HG02588 (cell line): ENCODE results near the gene FHL3.

ENCODE experiments used
- ATAC-seq: cut with Tn5 transposase; IDR thresholded peaks from one replicate; pipeline ENCODE4 v1.9.1; 2021; ENCODE audit warnings: mild to moderate bottlenecking, moderate library complexity; ENCODE audit not compliant: unreplicated experiment

Gene FHL3

GRCh38 chr1:38005195-38006007 lies at the start of gene FHL3:
Gene FHL3, minus strand, starts transcription at chr1:38005514. Its CDS starts 6,102 bp downstream, at chr1:37999412.
- no peak for ATAC-seq

- no peak for ATAC-seq
Observed at GRCh38 chr1:38053416-38054091, 48.2 kb upstream of the FHL3 start.

GRCh38 chr1:38052750-38053415 lies 47.6 kb upstream of the FHL3 start:
- ATAC-seq = no peak

DNA sequence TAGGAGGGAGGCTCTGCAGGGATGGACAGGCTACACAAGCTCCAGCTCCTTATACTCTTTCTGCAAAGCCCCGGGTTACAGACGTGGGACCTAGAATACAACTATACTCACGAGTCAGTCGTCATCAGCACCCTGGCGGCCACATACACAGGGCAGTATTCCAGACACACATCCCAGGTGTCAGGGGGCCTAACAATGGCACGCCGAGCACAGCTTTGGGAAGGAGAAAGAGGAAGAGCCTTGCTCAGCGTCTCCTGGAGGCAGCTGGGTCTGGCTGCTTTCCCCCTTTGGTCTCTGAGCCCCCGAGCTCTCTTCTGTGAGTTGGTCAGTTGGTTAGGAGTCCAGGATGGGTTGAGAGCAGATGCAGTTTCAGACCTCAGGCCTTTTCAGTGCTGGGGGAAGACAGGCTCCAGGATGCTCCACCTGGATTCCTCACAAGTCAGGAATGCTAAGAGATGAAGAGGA lies 45.8 kb upstream of the FHL3 start:
- no peak for ATAC-seq

- ATAC-seq = no peak
Observed at GRCh38 chr1:38050397-38051078, 45.2 kb upstream of the FHL3 start.

GRCh38 chr1:38047603-38048141 lies 42.4 kb upstream of the FHL3 start:
- ATAC-seq = no peak

DNA sequence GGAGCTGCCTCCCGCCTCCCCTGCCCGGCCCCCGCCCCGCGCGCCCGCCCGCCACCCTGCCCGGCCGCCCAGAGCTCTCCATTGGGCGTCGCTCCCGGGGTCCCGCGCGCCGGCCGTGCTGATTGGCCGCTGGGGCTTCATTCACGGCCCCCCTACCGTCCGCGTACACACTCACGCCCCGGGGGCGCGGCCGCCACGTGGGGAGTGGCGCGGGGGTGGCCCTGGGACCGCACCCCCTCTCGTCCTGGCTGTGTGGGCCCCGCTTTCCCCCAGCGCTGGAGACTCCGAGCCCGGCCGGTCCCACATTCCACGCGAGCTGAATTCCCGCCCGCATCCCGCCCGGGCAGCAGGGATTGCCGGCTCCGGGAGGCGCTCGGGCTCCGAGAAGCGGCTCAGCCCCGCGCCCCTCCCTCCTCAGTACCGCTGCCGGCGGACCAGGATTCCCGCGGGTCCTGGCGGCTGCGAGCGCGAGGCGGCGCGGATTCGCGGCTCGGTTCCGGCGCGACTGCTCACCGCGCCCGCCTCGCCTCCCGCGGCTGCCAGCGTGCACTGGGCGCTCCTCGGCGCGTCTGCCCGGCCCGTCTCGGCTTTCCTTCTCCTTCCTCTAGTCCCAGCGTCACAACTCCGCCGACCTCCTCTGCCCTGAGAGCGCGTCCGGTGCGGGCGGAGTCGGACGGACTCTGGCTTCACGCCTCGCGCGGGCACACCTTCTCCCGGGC lies 41.7 kb upstream of the FHL3 start:
- peak; percentile 61 for ATAC-seq

GRCh38 chr1:38046333-38046883 lies 41.1 kb upstream of the FHL3 start, which contains the start of gene POU3F1:
Gene POU3F1, minus strand, starts transcription at chr1:38046793. Its CDS starts 50 bp downstream, at chr1:38046743.
- ATAC-seq = no peak

- peak; percentile 3 for ATAC-seq
Observed at GRCh38 chr1:38045401-38046332, 40.4 kb upstream of the FHL3 start.

DNA sequence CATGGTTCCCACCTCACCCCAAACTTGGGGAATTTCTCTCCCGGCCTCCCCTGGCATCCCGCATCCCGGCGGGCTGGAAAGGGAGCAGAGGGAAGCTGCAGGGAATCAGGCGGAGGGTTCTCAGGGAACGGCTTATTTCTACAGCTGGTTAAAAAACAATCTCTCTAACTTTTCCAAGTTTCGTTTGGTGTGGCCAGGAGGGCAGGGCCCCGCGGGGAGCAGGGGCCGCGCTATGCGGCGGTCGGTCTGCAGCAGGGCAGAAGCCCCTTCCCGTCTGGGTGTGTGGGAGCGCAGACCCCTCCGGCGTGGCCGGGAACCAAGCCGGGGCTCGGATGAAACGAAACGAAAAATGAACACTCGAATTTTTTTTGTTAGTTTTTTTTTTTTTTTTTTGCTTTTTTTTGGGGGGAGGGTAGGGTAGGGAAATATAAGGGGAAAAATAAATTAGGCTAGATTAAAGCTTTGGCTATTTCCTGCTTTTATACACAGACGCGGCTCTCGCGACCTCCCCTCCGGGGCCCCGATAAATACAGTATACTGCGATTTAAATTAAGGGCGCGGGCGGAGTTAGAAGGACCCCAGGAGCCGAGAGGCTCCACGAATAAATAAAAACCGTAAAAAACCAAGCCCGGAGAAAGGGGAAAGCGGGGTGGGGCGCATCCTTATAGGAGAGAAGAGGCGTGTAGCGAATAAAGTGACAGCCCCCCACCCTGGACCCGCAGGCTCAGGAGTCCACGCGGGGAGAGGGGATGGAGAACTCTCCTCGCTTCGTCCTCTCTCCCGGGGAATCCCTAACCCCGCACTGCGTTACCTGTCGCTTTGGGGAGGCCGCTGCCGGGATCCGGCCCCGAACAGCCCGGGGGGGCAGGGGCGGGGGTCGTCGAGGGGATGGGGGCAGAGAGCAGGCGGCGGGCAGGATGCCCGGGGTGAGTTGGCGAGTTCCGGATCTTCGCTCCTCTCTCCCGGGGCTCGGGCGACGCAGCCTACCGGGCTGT lies 39.2 kb upstream of the FHL3 start:
- no peak for ATAC-seq

DNA sequence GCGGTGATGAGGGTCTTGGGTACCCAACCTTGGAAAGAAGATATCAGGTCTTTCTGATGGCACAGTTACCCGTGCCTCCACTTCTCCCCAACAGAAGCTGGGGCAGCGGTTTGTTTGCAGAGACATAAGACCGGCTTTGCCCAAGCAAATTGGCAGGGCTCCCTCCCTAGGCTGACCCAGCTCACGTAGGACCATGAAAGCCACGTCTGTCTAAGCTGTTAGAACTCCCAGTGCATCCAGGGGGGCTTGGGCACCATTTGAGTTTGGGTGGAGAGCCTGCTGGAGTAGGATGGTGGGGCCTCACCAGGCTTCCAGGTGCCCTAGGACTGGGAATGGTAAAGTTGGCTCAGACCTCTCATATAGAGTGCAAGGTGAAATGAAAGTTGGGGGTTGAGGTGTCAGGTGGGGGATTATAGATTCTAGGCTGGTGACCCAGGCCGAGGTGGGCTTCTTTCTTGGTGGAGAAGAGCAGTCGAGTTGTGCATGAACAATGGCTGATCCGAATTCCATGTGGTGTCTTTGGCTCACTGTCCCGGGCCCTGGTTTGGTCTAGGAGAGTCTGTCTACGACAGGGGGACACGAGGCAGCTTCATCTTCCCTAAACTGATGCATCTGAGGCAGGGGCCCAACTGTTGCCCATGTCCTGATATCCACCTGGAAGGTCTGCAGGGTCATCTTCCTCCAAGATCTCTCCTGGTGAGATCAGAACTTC lies 37.9 kb upstream of the FHL3 start:
- ATAC-seq = no peak

- no peak for ATAC-seq
Observed at GRCh38 chr1:38041936-38042834, 36.9 kb upstream of the FHL3 start.

- no peak for ATAC-seq
Observed at GRCh38 chr1:38039331-38040088, 34.2 kb upstream of the FHL3 start.

- no peak for ATAC-seq
Observed at GRCh38 chr1:38038861-38039260, 33.5 kb upstream of the FHL3 start.
